B cell (primary cell): ENCODE data around the gene IFIT5. TPM values are rescaled to one million over a fixed set of nuclear protein-coding genes. Genes with fewer than 3 reads are reported as not detected.
A peak's percentile ranks its signal among the peaks of the same experiment; 100 is the strongest.

Experiments used
- ATAC-seq: fragments of 200-7000 bp; cut with Tn5 transposase; one replicate; pipeline ENCODE4 v1.10.0; 2021; ENCODE audit warnings: low read depth, mild to moderate bottlenecking, moderate number of reproducible peaks, moderate library complexity
- CTCF ChIA-PET: fragments of 350-600 bp; sonication (Branson Sonifier 250); formaldehyde crosslinking; loops from one replicate; lab custom pipeline; 2021; ENCODE audit warnings: antibody characterized with exemption, inconsistent platforms; lab: Charles Lee
- POLR2A ChIA-PET: fragments of 350-600 bp; sonication (Branson Sonifier 250); formaldehyde crosslinking; loops from one replicate; lab custom pipeline; 2021; ENCODE audit warnings: antibody characterized with exemption; lab: Charles Lee
- DNase-seq: peaks from one replicate; pipeline ENCODE4 v3.0.0; 2013
- H2AFZ ChIP-seq: 2 replicates; pipeline ENCODE4 v1.6.1; 2012; ENCODE audit warnings: mild to moderate bottlenecking, low read depth, low read length; ENCODE audit not compliant: insufficient read depth, poor library complexity, severe bottlenecking
- H3K27ac ChIP-seq, 2 donors: 1 replicate in 1 of 2; 2 replicates in 1 of 2; pipeline ENCODE4 v1.5.1; 2012 to 2013; ENCODE audit warnings: low read length in 2 of 2, mild to moderate bottlenecking in 2 of 2, moderate library complexity in 1 of 2
- H3K27me3 ChIP-seq, 4 experiments: fragments of 200-600 bp in 1 of 4; sonication (generic) in 1 of 4; replicated peaks in 1 of 4; 1 replicate in 2 of 4; 2 replicates in 2 of 4; pipeline versions ENCODE4 v1.6.1 to v1.7.0; 2013 to 2016; ENCODE audit warnings: low read length in 3 of 4, mild to moderate bottlenecking in 2 of 4, mixed read lengths in 1 of 4, moderate library complexity in 1 of 4; ENCODE audit not compliant: insufficient read depth in 4 of 4, control insufficient read depth in 3 of 4; ENCODE audit errors: control extremely low read depth in 1 of 4
- H3K36me3 ChIP-seq, 2 experiments: replicated peaks in 1 of 2; 1 replicate in 1 of 2; 2 replicates in 1 of 2; pipeline versions ENCODE4 v1.6.1 to v1.7.1; 2013; ENCODE audit warnings: low read length in 1 of 2; ENCODE audit not compliant: insufficient read depth in 2 of 2, control insufficient read depth in 1 of 2; ENCODE audit errors: control extremely low read depth in 1 of 2, extremely low read depth in 1 of 2
- H3K4me1 ChIP-seq, 2 donors: fragments of 200-600 bp in 1 of 2; sonication (generic) in 1 of 2; 1 replicate in 1 of 2; 2 replicates in 1 of 2; pipeline versions ENCODE4 v1.5.1 to v1.6.1; 2013 to 2017; ENCODE audit warnings: low read length in 2 of 2; ENCODE audit not compliant: control insufficient read depth in 2 of 2, insufficient read depth in 2 of 2
- H3K4me2 ChIP-seq: replicated peaks from 2 replicates; pipeline ENCODE3; 2012; ENCODE audit warnings: mild to moderate bottlenecking, low read depth, low read length; ENCODE audit not compliant: poor library complexity, severe bottlenecking
- H3K4me3 ChIP-seq, 5 experiments: fragments of 200-600 bp in 1 of 5; sonication (generic) in 1 of 5; 1 replicate in 3 of 5; 2 replicates in 2 of 5; pipeline versions ENCODE4 v1.5.1 to v1.7.0; 2011 to 2016; ENCODE audit warnings: low read length in 4 of 5, mild to moderate bottlenecking in 4 of 5, low read depth in 2 of 5, control low read depth in 1 of 5, moderate library complexity in 1 of 5; ENCODE audit not compliant: insufficient read depth in 1 of 5; ENCODE audit errors: control extremely low read depth in 1 of 5, extremely low read depth in 1 of 5
- H3K79me2 ChIP-seq: fragments of 200-600 bp; sonication (generic); one replicate; pipeline ENCODE4 v1.6.0; 2016; ENCODE audit warnings: low read length; ENCODE audit not compliant: control insufficient read depth, insufficient read depth
- H3K9ac ChIP-seq: fragments of 200-600 bp; sonication (generic); 2 replicates; pipeline ENCODE4 v1.6.1; 2017; ENCODE audit warnings: mild to moderate bottlenecking, low read length, moderate library complexity
- H3K9me3 ChIP-seq, 3 donors: one replicate each; pipeline versions ENCODE4 v1.6.1 to v1.7.1; 2013; ENCODE audit warnings: low read length in 2 of 3; ENCODE audit not compliant: control insufficient read depth in 2 of 3, insufficient read depth in 1 of 3; ENCODE audit errors: control extremely low read depth in 1 of 3
- H4K20me1 ChIP-seq: 2 replicates; pipeline ENCODE4 v1.6.0; 2012; ENCODE audit warnings: mild to moderate bottlenecking, low read length; ENCODE audit not compliant: insufficient read depth, control insufficient read depth, poor library complexity, severe bottlenecking
- H3K27ac Mint-ChIP-seq: one replicate; pipeline ENCODE4 v1.8.0; 2021; ENCODE audit warnings: mixed read lengths
- H3K27me3 Mint-ChIP-seq: one replicate; pipeline ENCODE4 v1.8.0; 2021; ENCODE audit warnings: mixed read lengths
- H3K4me1 Mint-ChIP-seq: one replicate; pipeline ENCODE4 v1.8.0; 2021; ENCODE audit warnings: mixed read lengths
- H3K4me3 Mint-ChIP-seq: one replicate; pipeline ENCODE4 v1.8.0; 2021; ENCODE audit warnings: mixed read lengths
- H3K9me3 Mint-ChIP-seq: one replicate; pipeline ENCODE4 v1.8.0; 2022; ENCODE audit warnings: mixed read lengths; ENCODE audit not compliant: insufficient read depth
- EZH2 ChIP-seq: IDR thresholded peaks from 2 replicates; pipeline ENCODE4 v1.6.1; 2012; ENCODE audit warnings: borderline replicate concordance, low read depth, mild to moderate bottlenecking, moderate library complexity, low read length; ENCODE audit not compliant: insufficient read depth, poor library complexity, severe bottlenecking
- WGBS: methylation state at CpG from one replicate; pipeline ENCODE4 v1.1.5; 2013; ENCODE audit warnings: missing lambda C conversion rate; ENCODE audit not compliant: insufficient coverage; 5-methylcytosine and 5-hydroxymethylcytosine counted together
- intact Hi-C: fragments of 100-400 bp; cut with micrococcal nuclease; formaldehyde crosslinking; loops from one replicate; pipeline ENCODE4 v1.10.0; 2022
- polyA plus RNA-seq: library from polyadenylated mRNA; depleted of rRNA; stranded (reverse); fragments of >200 nt; gene quantifications from 2 replicates; pipeline ENCODE4 v1.2.3, GENCODE V29; 2012
- total RNA-seq, 2 donors: library from RNA; stranded (reverse); fragments of 120-200 nt in 1 of 2; gene quantifications; 1 replicate in 1 of 2; 2 replicates in 1 of 2; pipeline versions ENCODE4 v1.2.3 to v1.2.4, GENCODE V29; 2013 to 2022
- TF ChIP-seq, protein P1 (sequence below): fragments of 200-600 bp; IDR thresholded peaks from one replicate; pipeline ENCODE4 v1.8.0; 2022; ENCODE audit warnings: antibody characterized with exemption, mild to moderate bottlenecking

The IFIT5 gene
- total and polyA plus RNA-seq, 2 donors (not counting 1 experiment from before 2014, with no cell fraction given): 7.0 to 23.2 TPM

DNA sequence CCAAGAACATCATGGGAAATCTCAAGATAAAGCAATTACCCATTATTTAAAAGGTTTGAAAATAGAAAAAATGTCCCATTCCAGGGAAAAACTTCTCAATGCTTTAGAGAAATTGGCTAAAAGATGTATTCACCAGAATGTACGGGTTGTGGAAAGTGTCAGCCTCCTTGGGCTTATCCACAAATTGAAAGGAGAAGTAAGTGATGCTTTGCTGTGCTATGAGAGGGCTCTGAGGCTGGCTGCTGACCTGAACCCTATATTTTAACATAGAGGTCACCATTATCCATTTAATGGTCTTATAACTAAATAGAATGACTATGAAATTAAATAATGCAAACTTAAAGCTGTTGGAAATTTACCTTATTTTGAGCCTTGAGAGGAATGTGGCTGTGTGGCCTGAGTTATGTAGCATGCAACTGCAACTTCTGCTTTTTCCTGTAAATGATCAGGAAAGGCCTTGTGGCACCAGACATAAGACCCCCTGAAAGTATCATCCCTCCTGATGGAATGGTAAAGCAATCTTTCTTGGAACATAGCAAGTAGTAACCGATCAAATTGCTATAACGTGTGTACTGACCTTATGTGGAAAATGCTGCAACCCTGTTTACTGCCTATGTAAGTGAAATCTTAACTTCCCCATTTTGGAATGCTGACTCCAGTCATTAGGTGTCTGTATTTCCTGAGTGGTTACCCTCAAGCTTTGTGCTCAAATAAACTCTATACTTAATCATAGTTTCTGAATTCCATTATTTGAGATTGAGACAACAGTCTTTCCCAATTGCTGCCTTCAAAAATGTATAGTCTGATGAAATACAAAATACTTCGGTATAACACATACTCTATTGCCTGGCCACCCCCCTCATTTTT is 29.7 kb upstream of the IFIT5 start:
- DNase-seq: peak; percentile 64
- Histone ChIP-seq H3K4me3 (no peak overlapping the region), H3K4me2 (peak overlapping the region; percentile 36), H4K20me1 (no peaks in the 10 kb centered on the region), H2AFZ (no peak overlapping the region), H3K9me3 (no peaks in the 10 kb centered on the region), H3K79me2 (no peaks in the 10 kb centered on the region), H3K4me1 (peaks cover 16% of the 10 kb centered on the region in 2 donors), H3K36me3 (no peaks in the 10 kb centered on the region), H3K27me3 (no peaks in the 10 kb centered on the region), H3K9ac (no peak overlapping the region), H3K27ac (no peak overlapping the region)
- CTCF ChIA-PET: interaction anchor here (1.4 to 2.2 kb wide), 4 partner anchors 9 to 167 kb away, joined by 4 to 5 read pairs (median 4); no protein-coding TSS in a partner anchor
- Mint-ChIP-seq H3K27me3 (no peaks in the 10 kb centered on the region), H3K4me1 (peaks cover 18% of the 10 kb centered on the region), H3K27ac (peak overlapping the region; percentile 29), H3K9me3 (no peaks in the 10 kb centered on the region), H3K4me3 (peak overlapping the region; percentile 24)
- TF ChIP-seq, protein P1, sequence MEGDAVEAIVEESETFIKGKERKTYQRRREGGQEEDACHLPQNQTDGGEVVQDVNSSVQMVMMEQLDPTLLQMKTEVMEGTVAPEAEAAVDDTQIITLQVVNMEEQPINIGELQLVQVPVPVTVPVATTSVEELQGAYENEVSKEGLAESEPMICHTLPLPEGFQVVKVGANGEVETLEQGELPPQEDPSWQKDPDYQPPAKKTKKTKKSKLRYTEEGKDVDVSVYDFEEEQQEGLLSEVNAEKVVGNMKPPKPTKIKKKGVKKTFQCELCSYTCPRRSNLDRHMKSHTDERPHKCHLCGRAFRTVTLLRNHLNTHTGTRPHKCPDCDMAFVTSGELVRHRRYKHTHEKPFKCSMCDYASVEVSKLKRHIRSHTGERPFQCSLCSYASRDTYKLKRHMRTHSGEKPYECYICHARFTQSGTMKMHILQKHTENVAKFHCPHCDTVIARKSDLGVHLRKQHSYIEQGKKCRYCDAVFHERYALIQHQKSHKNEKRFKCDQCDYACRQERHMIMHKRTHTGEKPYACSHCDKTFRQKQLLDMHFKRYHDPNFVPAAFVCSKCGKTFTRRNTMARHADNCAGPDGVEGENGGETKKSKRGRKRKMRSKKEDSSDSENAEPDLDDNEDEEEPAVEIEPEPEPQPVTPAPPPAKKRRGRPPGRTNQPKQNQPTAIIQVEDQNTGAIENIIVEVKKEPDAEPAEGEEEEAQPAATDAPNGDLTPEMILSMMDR: no peak
- TF ChIP-seq EZH2: no peak
- POLR2A ChIA-PET: no interaction called here
- 17% methylated on average over 2 of the region's 4 CpGs for WGBS
- intact Hi-C loops: no loop called here
- peak; percentile 72 for ATAC-seq

- H3K9ac ChIP-seq: no peak overlapping the region
- Mint-ChIP-seq H3K4me3 (no peak overlapping the region), H3K27me3 (no peaks in the 10 kb centered on the region), H3K27ac (no peak overlapping the region), H3K9me3 (no peaks in the 10 kb centered on the region), H3K4me1 (peaks cover 34% of the 10 kb centered on the region)
- intact Hi-C loops: no loop called here
- CTCF ChIA-PET: interaction anchor here (0.7 to 1.6 kb wide), 5 partner anchors 19 to 145 kb away, joined by 3 to 4 read pairs (median 4); partner anchors contain the start of gene LIPA
- H3K4me2 ChIP-seq: no peak overlapping the region
- POLR2A ChIA-PET: no interaction called here
- no peaks in the 10 kb centered on the region for H3K27me3 ChIP-seq
- H2AFZ ChIP-seq: no peak overlapping the region
- no peak overlapping the region for H3K27ac ChIP-seq
- H3K36me3 ChIP-seq: no peaks in the 10 kb centered on the region
- no peak for TF ChIP-seq EZH2
- TF ChIP-seq, protein P1: no peak
- H3K4me1 ChIP-seq: peaks cover 30 to 36% of the 10 kb centered on the region in 2 donors
- no CpG with 5 or more reads among the region's 2 CpGs for WGBS
- no peak overlapping the region for H3K4me3 ChIP-seq
- no peaks in the 10 kb centered on the region for H4K20me1 ChIP-seq
- ATAC-seq (no peak), DNase-seq (no peak)
- no peaks in the 10 kb centered on the region for H3K9me3 ChIP-seq
- peaks cover 7% of the 10 kb centered on the region for H3K79me2 ChIP-seq
These were observed 25.6 kb upstream of the IFIT5 start for GRCh38 chr10:89388806-89389205.
